SK-N-SH (cell line): ENCODE measurements around the gene BCL6B. TPM values are rescaled to one million over a fixed set of nuclear protein-coding genes. Genes with fewer than 3 reads are reported as not detected.

Experiments
- CTCF ChIA-PET: fragments of 300-600, 350-600 bp; formaldehyde crosslinking; extraction: SDS; loops from one replicate; lab custom pipeline; 2021; lab: Yijun Ruan, JAX
- POLR2A ChIA-PET: fragments of 350-600 bp; sonication (Branson Sonifier 250); formaldehyde crosslinking; extraction: SDS; loops from one replicate; lab custom pipeline; 2020; ENCODE audit warnings: antibody characterized with exemption, inconsistent platforms; lab: Yijun Ruan, JAX
- DNase-seq: peaks from one replicate; pipeline ENCODE4 v3.0.0; 2012
- H2AFZ ChIP-seq: fragments of 200-600 bp; sonication (generic); 2 replicates; pipeline ENCODE4 v1.8.1; 2016; ENCODE audit warnings: antibody characterized with exemption, mild to moderate bottlenecking, low read depth
- H3F3A ChIP-seq: fragments of 200-600 bp; sonication (generic); replicated peaks from 2 replicates; pipeline ENCODE3; 2016; ENCODE audit warnings: antibody characterized with exemption, mild to moderate bottlenecking; ENCODE audit not compliant: insufficient read depth
- H3K27ac ChIP-seq, 2 experiments: fragments of 200-500 bp in 1 of 2; fragments of 200-600 bp in 1 of 2; sonication (Bioruptor generic) in 1 of 2; sonication (generic), shearing (Covaris generic) in 1 of 2; 2 replicates each; pipeline versions ENCODE4 v1.5.1 to v1.6.1; 2014 to 2016; ENCODE audit warnings: low read depth in 2 of 2, inconsistent platforms in 1 of 2, low read length in 1 of 2, mild to moderate bottlenecking in 1 of 2, mixed read lengths in 1 of 2
- H3K27me3 ChIP-seq: fragments of 200-600 bp; sonication (generic), shearing (Covaris generic); 2 replicates; pipeline ENCODE4 v1.6.1; 2016; ENCODE audit warnings: mixed run types; ENCODE audit not compliant: insufficient read depth
- H3K36me3 ChIP-seq, 2 experiments: fragments of 200-500 bp in 1 of 2; fragments of 200-600 bp in 1 of 2; sonication (Bioruptor generic) in 1 of 2; sonication (generic) in 1 of 2; replicated peaks in 1 of 2; 2 replicates each; pipeline versions ENCODE3 to v1.5.1; 2014 to 2016; ENCODE audit warnings: low read length in 1 of 2, mild to moderate bottlenecking in 1 of 2; ENCODE audit not compliant: insufficient read depth in 2 of 2, control insufficient read depth in 1 of 2
- H3K4me1 ChIP-seq, 2 experiments: fragments of 200-500 bp in 1 of 2; fragments of 200-600 bp in 1 of 2; sonication (Bioruptor generic) in 1 of 2; sonication (generic), shearing (Covaris generic) in 1 of 2; 2 replicates each; pipeline versions ENCODE4 v1.5.1 to v1.6.1; 2014 to 2016; ENCODE audit warnings: low read depth in 1 of 2, low read length in 1 of 2, mixed run types in 1 of 2; ENCODE audit not compliant: insufficient read depth in 2 of 2, control insufficient read depth in 1 of 2
- H3K4me2 ChIP-seq: fragments of 200-600 bp; sonication (generic), shearing (Covaris generic); 2 replicates; pipeline ENCODE4 v1.6.1; 2017; ENCODE audit warnings: mixed run types
- H3K4me3 ChIP-seq, 2 experiments: fragments of 200-500 bp in 1 of 2; fragments of 200-600 bp in 1 of 2; sonication (Bioruptor generic) in 1 of 2; sonication (generic), shearing (Covaris generic) in 1 of 2; 2 replicates each; pipeline versions ENCODE4 v1.5.1 to v1.8.1; 2014 to 2016; ENCODE audit warnings: low read depth in 2 of 2, inconsistent platforms in 1 of 2, low read length in 1 of 2, mild to moderate bottlenecking in 1 of 2, mixed read lengths in 1 of 2, moderate library complexity in 1 of 2
- H3K79me2 ChIP-seq: fragments of 200-600 bp; sonication (generic); 2 replicates; pipeline ENCODE4 v1.8.1; 2017; ENCODE audit warnings: mild to moderate bottlenecking; ENCODE audit not compliant: insufficient read depth
- H3K9ac ChIP-seq: fragments of 200-600 bp; sonication (generic); 2 replicates; pipeline ENCODE4 v1.6.1; 2017; ENCODE audit warnings: mixed run types
- H3K9me2 ChIP-seq: fragments of 200-600 bp; sonication (generic); 2 replicates; pipeline ENCODE4 v1.6.1; 2017; ENCODE audit warnings: mixed run types
- H3K9me3 ChIP-seq: fragments of 200-600 bp; sonication (generic); 2 replicates; pipeline ENCODE4 v1.6.1; 2017; ENCODE audit warnings: mixed run types, mild to moderate bottlenecking, moderate library complexity
- H4K20me1 ChIP-seq: fragments of 200-600 bp; sonication (generic); 2 replicates; pipeline ENCODE4 v1.6.1; 2017; ENCODE audit warnings: mild to moderate bottlenecking, mixed run types; ENCODE audit not compliant: insufficient read depth
- GABPA ChIP-seq: IDR thresholded peaks from 2 replicates; pipeline ENCODE4 v1.4.0; 2012; ENCODE audit warnings: low read depth, mild to moderate bottlenecking
- GATA2 ChIP-seq: sonication (generic); formaldehyde crosslinking; IDR thresholded peaks from 2 replicates; pipeline ENCODE4 v1.5.0; 2020; ENCODE audit warnings: mild to moderate bottlenecking, missing genetic modification reagents
- POLR2AphosphoS5 ChIP-seq: IDR thresholded peaks from 2 replicates; pipeline ENCODE4 v1.6.1; 2012; ENCODE audit warnings: low read depth, low read length
- REST ChIP-seq: IDR thresholded peaks from 2 replicates; pipeline ENCODE4 v1.6.1; 2012; ENCODE audit warnings: mild to moderate bottlenecking, low read depth, low read length, moderate library complexity
- WGBS: methylation state at CpG from one replicate; pipeline ENCODE4 v1.1.6; 2017; ENCODE audit warnings: low lambda C conversion rate; 5-methylcytosine and 5-hydroxymethylcytosine counted together
- polyA plus RNA-seq, 3 experiments: library from polyadenylated mRNA; depleted of rRNA; stranded (reverse); fragments of >200 nt; gene quantifications; 2 replicates each; pipeline ENCODE4 v1.2.3, GENCODE V29; 2012
- TF ChIP-seq, protein P1 (sequence below): fragments of 200-600 bp; sonication (generic); IDR thresholded peaks from 2 replicates; pipeline ENCODE4 v1.6.1; 2017; ENCODE audit warnings: antibody characterized with exemption, mild to moderate bottlenecking, moderate library complexity
- TF ChIP-seq, protein P2 (sequence below): IDR thresholded peaks from 2 replicates; pipeline ENCODE4 v1.4.0; 2012; ENCODE audit warnings: low read depth, borderline replicate concordance

BCL6B gene
- polyA plus RNA-seq, 1 of the 3 experiments (the other 2 are of a cell fraction), result 0.02 TPM

- H3K27ac ChIP-seq, result no peak overlapping the region
- no peaks in the 10 kb centered on the region for H3K9me3 ChIP-seq
- no peaks in the 10 kb centered on the region for H3K27me3 ChIP-seq
- peaks cover 9% of the 10 kb centered on the region; the same call in 1 of the 2 replicates for H3K79me2 ChIP-seq
- H3K9ac ChIP-seq, result no peak overlapping the region
- no peaks in the 10 kb centered on the region for H3K9me2 ChIP-seq
- peaks cover 0 to 3% of the 10 kb centered on the region in 2 experiments; a peak in 1 of 4 replicates for H3K4me1 ChIP-seq
- DNase-seq, result no peak
- 91% methylated on average over 10 of the region's 10 CpGs for WGBS
- H3F3A ChIP-seq, result peaks cover 4% of the 10 kb centered on the region
- TF ChIP-seq, protein P1, sequence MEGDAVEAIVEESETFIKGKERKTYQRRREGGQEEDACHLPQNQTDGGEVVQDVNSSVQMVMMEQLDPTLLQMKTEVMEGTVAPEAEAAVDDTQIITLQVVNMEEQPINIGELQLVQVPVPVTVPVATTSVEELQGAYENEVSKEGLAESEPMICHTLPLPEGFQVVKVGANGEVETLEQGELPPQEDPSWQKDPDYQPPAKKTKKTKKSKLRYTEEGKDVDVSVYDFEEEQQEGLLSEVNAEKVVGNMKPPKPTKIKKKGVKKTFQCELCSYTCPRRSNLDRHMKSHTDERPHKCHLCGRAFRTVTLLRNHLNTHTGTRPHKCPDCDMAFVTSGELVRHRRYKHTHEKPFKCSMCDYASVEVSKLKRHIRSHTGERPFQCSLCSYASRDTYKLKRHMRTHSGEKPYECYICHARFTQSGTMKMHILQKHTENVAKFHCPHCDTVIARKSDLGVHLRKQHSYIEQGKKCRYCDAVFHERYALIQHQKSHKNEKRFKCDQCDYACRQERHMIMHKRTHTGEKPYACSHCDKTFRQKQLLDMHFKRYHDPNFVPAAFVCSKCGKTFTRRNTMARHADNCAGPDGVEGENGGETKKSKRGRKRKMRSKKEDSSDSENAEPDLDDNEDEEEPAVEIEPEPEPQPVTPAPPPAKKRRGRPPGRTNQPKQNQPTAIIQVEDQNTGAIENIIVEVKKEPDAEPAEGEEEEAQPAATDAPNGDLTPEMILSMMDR, result peak; percentile 40
- no peak for TF ChIP-seq GATA2 (CRISPR knock-in tag)
- no peak overlapping the region for H2AFZ ChIP-seq
- H3K36me3 ChIP-seq, result peaks cover 21 to 41% of the 10 kb centered on the region in 2 experiments
- POLR2A ChIA-PET, result no interaction called here
- peaks cover 3% of the 10 kb centered on the region; the same call in 1 of the 2 replicates for H4K20me1 ChIP-seq
- H3K4me2 ChIP-seq, result no peak overlapping the region
- CTCF ChIA-PET, result interaction anchor here (0.7 to 7.0 kb wide), 4 partner anchors 86 to 1317 kb away, joined by 3 to 72 read pairs (median 38); no protein-coding TSS in a partner anchor
- no peak overlapping the region for H3K4me3 ChIP-seq
These were observed 21.4 kb upstream of the BCL6B start for GRCh38 chr17:7001318-7001961.

DNA sequence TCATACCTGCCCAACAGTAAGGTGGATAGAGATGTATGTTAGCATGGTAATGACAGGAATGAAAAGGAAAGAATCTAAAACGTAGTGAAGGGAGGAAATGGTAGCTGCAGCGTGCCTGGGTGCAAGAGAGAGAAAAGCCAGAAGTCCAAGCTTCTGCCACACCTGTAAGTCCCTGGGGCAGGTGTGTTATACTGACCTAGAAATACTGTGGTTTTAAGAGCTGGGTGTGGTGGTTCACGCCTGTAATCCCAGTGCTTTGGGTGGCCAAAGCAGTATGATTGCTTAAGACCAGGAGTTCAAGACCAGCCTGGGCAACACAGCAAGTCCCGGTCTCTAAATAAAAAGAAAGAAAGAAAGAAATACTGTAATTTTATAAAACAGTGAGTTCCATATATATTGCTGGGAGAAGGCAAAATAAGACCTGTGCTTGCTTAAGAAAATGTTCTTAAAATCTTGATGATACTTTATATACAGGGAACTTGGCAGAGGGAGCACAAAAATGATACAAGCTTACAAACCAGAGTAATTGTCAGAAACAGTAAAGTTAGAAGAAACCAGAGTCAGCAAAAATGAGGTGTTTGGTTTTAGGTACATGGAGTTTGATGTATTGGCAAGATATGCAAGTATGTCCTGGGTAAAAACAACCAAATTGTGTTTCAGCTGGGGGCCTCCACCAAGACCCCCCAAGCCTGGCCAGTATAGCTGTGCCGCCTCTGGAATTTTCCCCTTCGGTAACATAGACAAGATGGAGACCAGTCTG, 20.4 kb upstream of the BCL6B start:
- 95% methylated on average over 6 of the region's 6 CpGs for WGBS
- Histone ChIP-seq H3K4me1 (peaks cover 0 to 3% of the 10 kb centered on the region in 2 experiments; a peak in 1 of 4 replicates), H3K9me3 (no peaks in the 10 kb centered on the region), H3K4me2 (no peak overlapping the region), H3K27me3 (no peaks in the 10 kb centered on the region), H3K36me3 (peaks cover 21 to 39% of the 10 kb centered on the region in 2 experiments)
- CTCF ChIA-PET, result interaction anchor here (0.7 to 7.0 kb wide), 7 partner anchors 18 to 1318 kb away, joined by 3 to 72 read pairs (median 17); no protein-coding TSS in a partner anchor
- TF ChIP-seq POLR2AphosphoS5 (no peak), GABPA (no peak), REST (no peak)
- TF ChIP-seq, protein P2, sequence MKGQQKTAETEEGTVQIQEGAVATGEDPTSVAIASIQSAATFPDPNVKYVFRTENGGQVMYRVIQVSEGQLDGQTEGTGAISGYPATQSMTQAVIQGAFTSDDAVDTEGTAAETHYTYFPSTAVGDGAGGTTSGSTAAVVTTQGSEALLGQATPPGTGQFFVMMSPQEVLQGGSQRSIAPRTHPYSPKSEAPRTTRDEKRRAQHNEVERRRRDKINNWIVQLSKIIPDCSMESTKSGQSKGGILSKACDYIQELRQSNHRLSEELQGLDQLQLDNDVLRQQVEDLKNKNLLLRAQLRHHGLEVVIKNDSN, result no peak
- TF ChIP-seq, all 33 proteins: peak for 0
- Histone ChIP-seq H3K9ac (no peak overlapping the region), H3K79me2 (peaks cover 15% of the 10 kb centered on the region; the same call in 1 of the 2 replicates), H2AFZ (no peak overlapping the region), H3K9me2 (no peaks in the 10 kb centered on the region), H3K27ac (no peak overlapping the region), H3F3A (peaks cover 4% of the 10 kb centered on the region), H4K20me1 (peaks cover 3% of the 10 kb centered on the region; the same call in 1 of the 2 replicates), H3K4me3 (no peak overlapping the region)
- DNase-seq, result no peak
- POLR2A ChIA-PET, result no interaction called here
